ENCODE measurements around the gene CD3D.

Gene CD3D

DNA sequence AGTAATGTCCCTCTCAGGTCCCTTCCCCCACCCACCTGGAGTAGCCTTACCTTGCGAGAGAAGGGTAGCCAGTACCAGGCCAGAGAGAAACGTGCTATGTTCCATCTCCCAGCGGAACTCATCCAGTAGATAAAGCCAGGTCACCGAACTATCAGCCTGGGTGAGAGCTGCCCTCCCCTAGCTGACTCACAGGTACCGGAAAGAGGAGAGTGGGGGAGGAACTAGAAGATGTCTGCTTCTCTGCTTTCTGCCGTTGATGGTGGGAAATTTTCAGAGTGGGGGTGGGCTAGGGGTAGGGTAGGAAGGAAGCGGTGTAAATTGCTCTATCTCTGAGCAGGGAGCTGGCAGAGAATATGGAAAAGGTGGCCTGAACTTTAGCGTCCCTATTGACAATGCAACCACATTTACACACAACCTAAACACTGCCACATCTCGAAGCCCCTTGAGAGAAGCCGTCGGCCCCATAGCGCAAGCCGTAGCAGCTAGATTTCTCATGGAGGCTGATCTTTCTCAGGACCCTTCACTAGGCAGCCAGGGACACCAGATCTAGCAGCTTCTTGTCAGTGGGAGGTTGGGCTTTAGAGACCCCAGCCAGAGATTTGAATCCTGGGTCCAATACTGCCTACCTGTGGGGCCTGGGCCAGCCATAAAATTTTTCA lies at the start of gene CD3D:
CD3D (minus strand) TSS at position 203 of the 659 bp plus-strand sequence; CDS start at position 105, 98 bp downstream.
- DNase-seq (ENCODE audit: low read depth), result no peak

GRCh38 chr11:118383657-118384056 lies 41.2 kb upstream of the CD3D start:
- no peak for DNase-seq (ENCODE audit: low read depth)

GRCh38 chr11:118382954-118383353 lies 40.4 kb upstream of the CD3D start:
- no peak for DNase-seq (ENCODE audit: low read depth)

DNA sequence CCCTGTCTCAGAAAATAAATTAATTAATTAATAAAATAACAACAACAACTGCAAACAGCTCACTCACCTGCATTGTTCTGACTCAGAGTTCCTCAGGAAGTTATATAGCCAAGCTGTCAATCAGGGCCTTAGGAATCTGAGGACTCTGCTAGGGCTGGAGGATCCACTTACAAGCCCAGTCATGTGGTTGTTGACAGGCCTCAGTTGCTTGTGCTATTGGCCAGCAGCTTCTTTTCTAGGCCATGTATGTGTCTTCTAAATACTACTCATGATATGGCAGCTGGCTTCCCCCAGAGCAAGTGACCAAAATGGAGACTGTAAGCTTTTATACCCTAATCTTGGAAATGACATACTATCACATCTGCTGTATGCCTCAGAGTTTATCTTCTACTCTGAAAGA lies 38.1 kb upstream of the CD3D start:
- peak; percentile 81 for DNase-seq (ENCODE audit: low read depth)

- no peak for DNase-seq (ENCODE audit: low read depth)
These were observed 37.0 kb upstream of the CD3D start for GRCh38 chr11:118379497-118379896.

DNA sequence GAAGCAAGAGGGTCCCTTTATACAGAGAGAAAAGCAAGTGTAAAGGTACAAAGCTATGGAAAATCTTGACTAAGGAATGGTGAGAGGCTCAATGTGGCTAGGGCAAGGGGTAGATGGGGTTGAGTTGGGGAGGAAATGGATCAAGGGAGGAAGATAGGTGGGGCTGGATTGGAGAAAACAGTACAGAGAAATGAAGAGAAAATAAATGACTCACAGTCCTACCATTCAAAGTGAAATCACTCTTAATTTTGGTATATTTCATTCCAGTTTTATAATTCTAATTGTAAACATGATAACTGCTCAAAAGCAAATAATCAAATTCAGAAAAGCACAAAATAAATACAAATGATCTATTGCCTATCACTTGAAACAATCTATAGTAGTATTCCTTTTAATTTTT lies 33.5 kb upstream of the CD3D start:
- no peak for DNase-seq (ENCODE audit: low read depth)

GRCh38 chr11:118374729-118375128 lies 32.2 kb upstream of the CD3D start:
- DNase-seq (ENCODE audit: low read depth), result peak; percentile 26

DNA sequence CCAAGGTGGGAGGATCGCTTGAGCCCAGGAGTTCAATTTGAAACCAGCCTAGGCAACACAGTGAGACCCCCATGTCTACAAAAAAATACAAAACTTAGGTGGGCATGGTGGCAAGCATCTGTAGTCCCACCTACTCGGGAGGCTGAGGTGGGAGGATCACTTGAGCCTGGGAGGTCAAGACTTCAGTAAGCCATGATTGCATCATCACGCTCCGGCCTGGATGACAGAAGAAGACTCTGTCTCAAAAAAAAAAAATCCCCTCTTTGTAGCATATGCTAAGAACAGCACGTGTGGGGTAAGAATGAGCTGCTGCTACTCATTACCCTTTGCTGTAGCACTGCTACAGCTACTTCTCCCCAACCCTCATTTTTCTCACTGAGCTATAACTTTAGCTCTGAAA lies 31.4 kb upstream of the CD3D start:
- DNase-seq (ENCODE audit: low read depth), result no peak

- DNase-seq (ENCODE audit: low read depth), result no peak
These were observed 30.8 kb upstream of the CD3D start for GRCh38 chr11:118373263-118373662.

- peak; percentile 14 for DNase-seq (ENCODE audit: low read depth)
These were observed 28.3 kb upstream of the CD3D start for GRCh38 chr11:118370774-118371173.

GRCh38 chr11:118366287-118366686 lies 23.8 kb upstream of the CD3D start:
- DNase-seq (ENCODE audit: low read depth), result no peak

- no peak for DNase-seq (ENCODE audit: low read depth)
These were observed 22.6 kb upstream of the CD3D start for GRCh38 chr11:118364956-118365615.

DNA sequence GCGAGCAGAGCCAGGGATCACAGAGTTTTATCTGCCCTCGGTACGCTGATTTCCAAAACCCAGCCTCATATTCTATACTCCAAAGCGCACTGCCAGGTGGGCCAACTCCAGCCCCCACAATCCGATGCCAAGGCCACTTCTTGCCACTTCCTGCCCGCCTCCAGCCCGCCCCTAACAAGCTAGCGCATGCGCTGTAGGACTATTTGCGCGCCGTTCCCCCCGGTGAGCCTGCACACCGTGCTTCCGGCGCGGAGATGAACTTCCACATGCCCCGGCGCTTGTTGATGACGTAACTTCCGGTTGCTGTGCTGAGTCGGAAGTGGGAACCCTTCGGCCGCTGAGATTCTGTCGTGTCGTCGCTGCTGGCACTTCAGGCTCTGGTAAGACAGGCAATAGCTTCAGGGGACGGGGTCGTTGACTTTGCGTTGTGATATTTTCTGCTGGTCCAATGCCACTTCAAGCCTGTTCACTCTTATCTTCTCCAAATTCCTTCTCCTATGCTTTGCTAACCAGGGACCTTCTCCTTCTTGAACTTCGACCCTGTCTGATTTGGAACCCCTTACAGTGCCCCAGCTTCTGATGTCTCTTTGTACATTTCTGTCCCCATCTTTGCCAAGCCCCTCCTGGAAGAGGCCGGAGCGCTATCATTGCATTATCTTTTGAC lies 16.9 kb upstream of the CD3D start, which contains the start of gene UBE4A:
UBE4A (plus strand) TSS at position 306 of the 664 bp plus-strand sequence. CDS start 5,481 bp downstream, outside the sequence.
- DNase-seq (ENCODE audit: low read depth), result peak; percentile 91

DNA sequence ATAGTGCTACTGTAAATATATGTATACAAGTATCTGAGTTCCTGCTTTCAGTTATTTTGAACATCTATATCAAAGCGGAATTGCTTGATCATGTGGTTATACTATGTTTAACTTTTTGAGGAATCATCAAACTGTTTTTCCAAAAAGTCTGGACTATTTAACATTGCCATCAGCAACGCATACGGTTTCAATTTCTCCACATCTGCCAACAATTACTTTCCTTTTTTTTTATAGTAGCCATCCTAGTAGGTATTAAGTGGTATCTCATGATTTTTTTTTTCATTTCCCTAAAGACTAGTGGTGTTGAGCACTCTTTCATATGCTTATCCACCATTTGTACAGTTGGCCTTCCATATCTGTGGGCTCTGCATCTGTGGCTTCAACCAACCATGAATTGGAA lies 15.6 kb upstream of the CD3D start:
- no peak for DNase-seq (ENCODE audit: low read depth)

DNA sequence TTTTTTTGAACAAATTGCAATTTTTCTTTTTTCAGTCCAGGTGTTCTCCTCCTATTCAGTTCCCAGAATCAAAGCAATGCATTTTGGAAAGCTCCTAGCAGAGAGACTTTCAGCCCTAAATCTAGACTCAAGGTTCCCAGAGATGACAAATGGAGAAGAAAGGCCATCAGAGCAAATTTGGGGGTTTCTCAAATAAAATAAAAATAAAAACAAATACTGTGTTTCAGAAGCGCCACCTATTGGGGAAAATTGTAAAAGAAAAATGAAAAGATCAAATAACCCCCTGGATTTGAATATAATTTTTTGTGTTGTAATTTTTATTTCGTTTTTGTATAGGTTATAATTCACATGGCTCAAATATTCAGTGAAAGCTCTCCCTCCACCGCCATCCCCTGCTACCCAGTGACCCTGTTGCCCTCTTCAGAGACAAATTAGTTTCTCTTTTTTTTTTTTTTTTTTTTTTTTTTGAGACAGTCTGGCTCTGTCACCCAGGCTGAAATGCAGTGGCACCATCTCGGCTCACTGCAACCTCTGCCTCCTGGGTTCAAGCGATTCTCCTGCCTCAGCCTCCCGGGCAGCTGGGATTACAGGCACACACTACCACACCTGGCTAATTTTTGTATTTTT lies 10.7 kb upstream of the CD3D start:
- DNase-seq (ENCODE audit: low read depth), result peak; percentile 12

GRCh38 chr11:118349475-118349874 lies 7.0 kb upstream of the CD3D start:
- DNase-seq (ENCODE audit: low read depth), result no peak

GRCh38 chr11:118343981-118344515 lies 1.5 kb upstream of the CD3D start, which contains the start of gene CD3G:
Gene CD3G (plus strand): TSS chr11:118344344. CDS start chr11:118344424, 80 bp downstream.
- no peak for DNase-seq (ENCODE audit: low read depth)

DNA sequence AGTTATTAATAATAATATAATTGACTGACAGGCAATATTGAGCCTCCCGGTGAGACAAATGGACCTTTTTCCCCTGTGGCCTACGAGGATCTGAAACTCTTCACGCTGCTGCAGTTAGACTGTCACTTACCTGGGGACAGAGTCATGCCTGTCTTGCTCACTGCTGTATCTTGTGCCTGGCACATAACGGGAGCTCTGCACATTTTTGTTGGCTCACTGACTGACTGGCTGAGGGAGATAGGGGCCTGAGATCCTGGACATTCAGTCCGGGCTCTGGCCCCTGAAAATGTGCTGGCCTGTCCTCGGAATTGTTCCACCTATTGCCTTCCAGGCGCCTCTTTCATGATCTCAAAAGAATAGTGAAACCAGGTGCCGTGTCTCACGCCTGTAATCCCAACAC lies 743 bp upstream of the CD3D start:
- DNase-seq (ENCODE audit: low read depth), result no peak

GRCh38 chr11:118341815-118342489 lies 553 bp downstream of the CD3D start:
- DNase-seq (ENCODE audit: low read depth), result no peak

DNA sequence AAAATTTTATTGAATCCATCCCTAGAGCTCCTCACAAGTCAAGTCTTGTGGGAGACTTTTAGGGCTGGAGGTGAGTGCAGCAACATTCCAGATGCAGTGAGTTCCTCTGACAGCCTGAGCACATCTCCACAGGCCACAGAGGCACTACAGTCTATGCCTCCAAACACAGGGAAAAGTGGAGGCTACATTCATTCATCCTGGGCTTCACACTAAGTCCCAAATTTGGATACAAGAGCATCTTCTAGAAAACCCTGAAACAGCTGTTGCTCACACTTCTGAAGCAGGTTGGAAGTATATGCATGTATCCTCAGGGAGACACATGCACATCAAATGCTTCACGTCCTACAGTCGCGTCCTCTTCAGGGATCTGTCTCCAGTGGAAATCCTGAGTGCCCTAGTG lies 1.2 kb downstream of the CD3D start:
- DNase-seq (ENCODE audit: low read depth), result no peak

DNA sequence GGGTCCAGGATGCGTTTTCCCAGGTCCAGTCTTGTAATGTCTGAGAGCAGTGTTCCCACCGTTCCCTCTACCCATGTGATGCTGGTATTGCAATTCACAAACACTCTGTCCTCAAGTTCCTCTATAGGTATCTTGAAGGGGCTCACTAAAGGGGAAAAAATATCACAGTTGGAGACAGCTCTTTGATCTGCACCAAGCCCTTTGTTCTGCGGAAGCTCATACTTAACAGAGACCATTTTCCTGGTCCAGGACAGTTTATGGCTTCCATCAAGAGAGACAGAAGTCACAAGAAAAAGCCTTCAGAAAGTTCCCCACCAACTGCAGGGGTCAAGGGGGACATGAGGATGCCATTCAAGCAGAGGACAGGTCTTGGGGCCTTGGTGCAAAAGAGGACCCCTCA lies 2.1 kb downstream of the CD3D start:
- DNase-seq (ENCODE audit: low read depth), result no peak

Data from iris pigment epithelial cell (primary cell).